ENCODE measurements around the gene HP1BP3. TPM values are rescaled to one million over a fixed set of nuclear protein-coding genes. Genes with fewer than 3 reads are reported as not detected.

HP1BP3 gene
- total RNA-seq, 2 donors from 2014 or later: 207 to 223 TPM

DNA sequence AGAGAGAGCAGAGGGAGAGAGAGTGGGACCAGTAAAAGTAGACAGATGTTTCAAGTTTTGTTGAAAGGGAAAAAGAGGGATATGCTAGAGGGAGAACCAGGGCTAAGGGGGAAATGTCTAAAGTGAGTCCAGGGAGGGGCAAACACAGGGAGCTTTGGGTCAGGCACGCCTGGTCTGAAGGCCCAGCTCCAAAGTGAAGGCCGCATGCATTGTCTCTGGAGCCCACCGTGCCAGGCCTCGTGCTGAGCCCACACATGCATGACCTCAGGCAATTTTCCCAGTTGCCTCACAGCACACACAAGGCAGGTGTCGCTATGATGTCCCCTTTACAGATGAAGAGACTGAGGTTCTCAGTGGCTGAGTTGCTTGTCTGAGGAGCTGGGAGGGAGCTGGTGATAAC lies 85.3 kb downstream of the HP1BP3 start:
- H3K9me3 ChIP-seq (ENCODE audit: control insufficient read depth, low read length): no peaks in the 10 kb centered on the region
- H3K36me3 ChIP-seq (ENCODE audit: control insufficient read depth, insufficient read depth, low read length): no peaks in the 10 kb centered on the region
- H3K27ac ChIP-seq (ENCODE audit: low read depth, low read length): no peak overlapping the region
- no peaks in the 10 kb centered on the region for H3K9me3 Mint-ChIP-seq
- H3K4me1 ChIP-seq (ENCODE audit: control insufficient read depth, insufficient read depth, low read length): no peaks in the 10 kb centered on the region
- TF ChIP-seq, protein P1, sequence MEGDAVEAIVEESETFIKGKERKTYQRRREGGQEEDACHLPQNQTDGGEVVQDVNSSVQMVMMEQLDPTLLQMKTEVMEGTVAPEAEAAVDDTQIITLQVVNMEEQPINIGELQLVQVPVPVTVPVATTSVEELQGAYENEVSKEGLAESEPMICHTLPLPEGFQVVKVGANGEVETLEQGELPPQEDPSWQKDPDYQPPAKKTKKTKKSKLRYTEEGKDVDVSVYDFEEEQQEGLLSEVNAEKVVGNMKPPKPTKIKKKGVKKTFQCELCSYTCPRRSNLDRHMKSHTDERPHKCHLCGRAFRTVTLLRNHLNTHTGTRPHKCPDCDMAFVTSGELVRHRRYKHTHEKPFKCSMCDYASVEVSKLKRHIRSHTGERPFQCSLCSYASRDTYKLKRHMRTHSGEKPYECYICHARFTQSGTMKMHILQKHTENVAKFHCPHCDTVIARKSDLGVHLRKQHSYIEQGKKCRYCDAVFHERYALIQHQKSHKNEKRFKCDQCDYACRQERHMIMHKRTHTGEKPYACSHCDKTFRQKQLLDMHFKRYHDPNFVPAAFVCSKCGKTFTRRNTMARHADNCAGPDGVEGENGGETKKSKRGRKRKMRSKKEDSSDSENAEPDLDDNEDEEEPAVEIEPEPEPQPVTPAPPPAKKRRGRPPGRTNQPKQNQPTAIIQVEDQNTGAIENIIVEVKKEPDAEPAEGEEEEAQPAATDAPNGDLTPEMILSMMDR (conservative IDR thresholded peaks at IDR 0.05): no peak
- H3K4me3 Mint-ChIP-seq: no peak overlapping the region
- no peaks in the 10 kb centered on the region for H3K27me3 Mint-ChIP-seq (ENCODE audit: insufficient read depth)
- no peaks in the 10 kb centered on the region for H3K4me1 Mint-ChIP-seq
- no peaks in the 10 kb centered on the region for H3K36me3 Mint-ChIP-seq (ENCODE audit: low read depth)
- H3K27me3 ChIP-seq (ENCODE audit: control insufficient read depth, insufficient read depth, low read length, poor library complexity, severe bottlenecking): no peaks in the 10 kb centered on the region
- 89 to 100% methylated on average over 4 to 5 of the region's 5 CpGs for whole genome bisulfite sequencing, 2 experiments (ENCODE audit: insufficient coverage in 1 of 2, insufficient read length in 1 of 2)
- no peak overlapping the region for H3K9ac ChIP-seq (ENCODE audit: extremely low read depth, low read length, poor library complexity, severe bottlenecking)
- no peak for DNase-seq
- no peak overlapping the region for H3K27ac Mint-ChIP-seq
- no peak overlapping the region for H3K4me3 ChIP-seq (ENCODE audit: low read length)

DNA sequence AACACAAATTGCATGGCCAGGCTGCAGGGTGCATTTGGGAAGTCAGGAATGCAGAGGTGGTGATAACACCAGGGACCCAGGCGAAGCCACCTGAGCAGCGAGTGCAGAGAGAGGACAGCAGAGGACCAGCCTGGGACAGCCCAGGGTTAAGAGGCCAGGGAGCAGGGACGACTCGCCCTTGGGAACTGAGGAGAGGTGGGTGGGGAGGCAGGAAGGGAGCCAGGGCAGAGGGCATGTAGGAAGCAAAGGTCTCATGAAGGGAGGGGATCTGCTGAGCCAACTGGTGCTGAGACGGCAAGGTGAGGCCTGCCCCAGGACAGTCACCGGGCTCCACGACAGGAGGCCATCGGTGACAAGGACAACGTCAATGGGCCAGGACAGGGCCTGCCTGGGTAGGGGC lies 85.7 kb downstream of the HP1BP3 start:
- H3K4me1 Mint-ChIP-seq: no peaks in the 10 kb centered on the region

DNA sequence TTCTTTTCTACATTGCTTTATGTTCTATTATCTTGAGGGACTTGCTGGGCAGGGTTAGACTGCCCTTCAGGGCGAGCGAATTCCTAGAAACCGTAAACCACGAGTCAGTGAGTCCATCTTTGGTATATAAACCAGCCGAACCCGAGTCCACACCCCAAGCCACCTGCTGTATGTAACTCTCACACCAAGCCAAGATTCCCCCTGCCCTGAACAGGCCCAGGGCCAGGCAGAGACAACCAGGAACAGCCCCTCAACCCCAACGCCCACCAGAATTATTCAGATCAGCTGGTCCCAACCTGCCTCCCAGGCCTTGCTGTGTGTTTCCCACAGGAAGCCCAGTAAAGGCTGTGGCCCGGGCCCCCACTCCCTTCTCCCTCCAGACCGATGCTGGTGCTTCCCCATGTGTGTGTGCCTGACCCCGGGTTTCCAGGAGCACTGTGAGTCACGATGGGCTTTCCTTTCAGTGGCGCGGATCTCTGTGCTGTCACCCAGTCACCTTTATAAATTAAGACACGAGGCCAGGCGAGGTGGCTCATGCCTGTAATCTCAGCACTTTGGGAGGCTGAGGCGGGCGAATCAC lies 86.4 kb downstream of the HP1BP3 start:
- Histone ChIP-seq H3K4me1 (ENCODE audit: control insufficient read depth, insufficient read depth, low read length) (no peaks in the 10 kb centered on the region), H3K27me3 (ENCODE audit: control insufficient read depth, insufficient read depth, low read length, poor library complexity, severe bottlenecking) (no peaks in the 10 kb centered on the region), H3K9ac (ENCODE audit: extremely low read depth, low read length, poor library complexity, severe bottlenecking) (no peak overlapping the region), H3K36me3 (ENCODE audit: control insufficient read depth, insufficient read depth, low read length) (no peaks in the 10 kb centered on the region), H3K27ac (ENCODE audit: low read depth, low read length) (no peak overlapping the region), H3K4me3 (ENCODE audit: low read length) (no peak overlapping the region), H3K9me3 (ENCODE audit: control insufficient read depth, low read length) (no peaks in the 10 kb centered on the region)
- Mint-ChIP-seq H3K36me3 (ENCODE audit: low read depth) (no peaks in the 10 kb centered on the region), H3K4me3 (no peak overlapping the region), H3K27me3 (ENCODE audit: insufficient read depth) (no peaks in the 10 kb centered on the region), H3K27ac (peak overlapping the region; percentile 22), H3K9me3 (no peaks in the 10 kb centered on the region), H3K4me1 (no peaks in the 10 kb centered on the region)
- no peak for DNase-seq
- 85 to 92% methylated on average over 9 to 17 of the region's 17 CpGs for WGBS, 2 experiments (ENCODE audit: insufficient coverage in 1 of 2, insufficient read length in 1 of 2)
- TF ChIP-seq, protein P1 (conservative IDR thresholded peaks at IDR 0.05): no peak

More for the DNA sequence above, 85.7 kb downstream of the HP1BP3 start:
- H3K9me3 Mint-ChIP-seq: no peaks in the 10 kb centered on the region
- H3K4me3 Mint-ChIP-seq: no peak overlapping the region
- Histone ChIP-seq H3K9ac (ENCODE audit: extremely low read depth, low read length, poor library complexity, severe bottlenecking) (no peak overlapping the region), H3K9me3 (ENCODE audit: control insufficient read depth, low read length) (no peaks in the 10 kb centered on the region), H3K4me1 (ENCODE audit: control insufficient read depth, insufficient read depth, low read length) (no peaks in the 10 kb centered on the region), H3K27me3 (ENCODE audit: control insufficient read depth, insufficient read depth, low read length, poor library complexity, severe bottlenecking) (no peaks in the 10 kb centered on the region), H3K36me3 (ENCODE audit: control insufficient read depth, insufficient read depth, low read length) (no peaks in the 10 kb centered on the region), H3K27ac (ENCODE audit: low read depth, low read length) (no peak overlapping the region), H3K4me3 (ENCODE audit: low read length) (no peak overlapping the region)
- TF ChIP-seq, protein P1 (conservative IDR thresholded peaks at IDR 0.05): no peak
- 96 to 97% methylated on average over 9 of the region's 9 CpGs for WGBS, 2 experiments (ENCODE audit: insufficient coverage in 1 of 2, insufficient read length in 1 of 2)
- H3K36me3 Mint-ChIP-seq (ENCODE audit: low read depth): no peaks in the 10 kb centered on the region
- DNase-seq: no peak
- H3K27ac Mint-ChIP-seq: no peak overlapping the region
- no peaks in the 10 kb centered on the region for H3K27me3 Mint-ChIP-seq (ENCODE audit: insufficient read depth)

All from endodermal cell (in vitro differentiated cells).